ENCODE results near the gene CWF19L2. TPM values are rescaled to one million over a fixed set of nuclear protein-coding genes. Genes with fewer than 3 reads are reported as not detected.

Gene CWF19L2
- total RNA-seq, 1 experiment from 2014 or later = 18.4 TPM

DNA sequence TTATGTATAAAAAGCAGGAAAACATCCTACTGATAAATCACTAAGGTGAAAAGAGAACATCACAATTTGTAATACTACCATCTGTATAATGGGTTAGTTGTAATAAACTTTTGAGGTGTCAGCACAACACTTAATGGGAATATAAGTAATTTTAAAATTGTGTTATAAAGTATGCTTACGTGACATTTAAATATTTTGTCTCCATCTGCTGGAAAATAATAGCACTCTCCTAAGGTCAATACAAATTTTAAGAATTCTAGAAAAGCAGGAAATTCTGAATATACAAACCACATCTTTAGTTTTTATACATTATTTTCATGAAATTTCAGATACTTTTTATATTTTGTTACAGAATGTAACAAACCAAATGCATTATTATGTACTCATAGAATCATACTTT is 19.5 kb downstream of the CWF19L2 start:
- no peak overlapping the region for H3K23ac ChIP-seq (ENCODE audit: insufficient read length, low read depth, low read length)
- no peaks in the 10 kb centered on the region for H3K23me2 ChIP-seq (ENCODE audit: insufficient read length, low read depth, low read length, poor library complexity, severe bottlenecking)
- no peak overlapping the region for H4K91ac ChIP-seq (ENCODE audit: insufficient read length, low read depth, low read length)
- H3K56ac ChIP-seq (ENCODE audit: insufficient read length, low read depth, low read length) = no peak overlapping the region
- no CpG with 5 or more reads among the region's 1 CpG for WGBS (ENCODE audit: extremely low coverage, insufficient read length, low lambda C conversion rate)
- Mint-ChIP-seq H3K4me1 (no peaks in the 10 kb centered on the region), H3K4me3 (no peak overlapping the region), H3K27me3 (ENCODE audit: low read depth) (no peaks in the 10 kb centered on the region), H3K27ac (no peak overlapping the region), H3K9me3 (no peaks in the 10 kb centered on the region), H3K36me3 (ENCODE audit: insufficient read depth in 1 of 3, low read depth in 3 of 3) (peaks cover 0 to 36% (median 26%) of the 10 kb centered on the region in 3 experiments; a peak in 6 of 7 replicates)
- no peak overlapping the region for H3K27ac ChIP-seq (ENCODE audit: insufficient read length, low read depth, low read length)
- no peaks in the 10 kb centered on the region for H3K9me3 ChIP-seq (ENCODE audit: control insufficient read depth, low read depth, low read length)
- no peak overlapping the region for H2BK15ac ChIP-seq (ENCODE audit: low read depth, low read length)
- H2BK20ac ChIP-seq (ENCODE audit: low read depth, low read length, poor library complexity, severe bottlenecking) = no peak overlapping the region
- H3K18ac ChIP-seq (ENCODE audit: insufficient read length, low read depth, low read length) = no peak overlapping the region
- DNase-seq = no peak
- no peaks in the 10 kb centered on the region for H3K4me1 ChIP-seq (ENCODE audit: insufficient read depth, low read length)
- no peak overlapping the region for H2BK12ac ChIP-seq (ENCODE audit: insufficient read length, low read depth, low read length)
- H2BK5ac ChIP-seq (ENCODE audit: insufficient read length, low read length) = no peak overlapping the region
- H2AK5ac ChIP-seq (ENCODE audit: insufficient read length, low read length) = no peak overlapping the region
- H4K8ac ChIP-seq (replicated peaks; ENCODE audit: insufficient read length, low read depth, low read length) = no peak overlapping the region
- TF ChIP-seq, protein P1, sequence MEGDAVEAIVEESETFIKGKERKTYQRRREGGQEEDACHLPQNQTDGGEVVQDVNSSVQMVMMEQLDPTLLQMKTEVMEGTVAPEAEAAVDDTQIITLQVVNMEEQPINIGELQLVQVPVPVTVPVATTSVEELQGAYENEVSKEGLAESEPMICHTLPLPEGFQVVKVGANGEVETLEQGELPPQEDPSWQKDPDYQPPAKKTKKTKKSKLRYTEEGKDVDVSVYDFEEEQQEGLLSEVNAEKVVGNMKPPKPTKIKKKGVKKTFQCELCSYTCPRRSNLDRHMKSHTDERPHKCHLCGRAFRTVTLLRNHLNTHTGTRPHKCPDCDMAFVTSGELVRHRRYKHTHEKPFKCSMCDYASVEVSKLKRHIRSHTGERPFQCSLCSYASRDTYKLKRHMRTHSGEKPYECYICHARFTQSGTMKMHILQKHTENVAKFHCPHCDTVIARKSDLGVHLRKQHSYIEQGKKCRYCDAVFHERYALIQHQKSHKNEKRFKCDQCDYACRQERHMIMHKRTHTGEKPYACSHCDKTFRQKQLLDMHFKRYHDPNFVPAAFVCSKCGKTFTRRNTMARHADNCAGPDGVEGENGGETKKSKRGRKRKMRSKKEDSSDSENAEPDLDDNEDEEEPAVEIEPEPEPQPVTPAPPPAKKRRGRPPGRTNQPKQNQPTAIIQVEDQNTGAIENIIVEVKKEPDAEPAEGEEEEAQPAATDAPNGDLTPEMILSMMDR (conservative IDR thresholded peaks at IDR 0.05) = no peak
- no peak overlapping the region for H3K4me2 ChIP-seq (ENCODE audit: insufficient read depth, insufficient read length, low read length)
- no peak overlapping the region for H3K14ac ChIP-seq (ENCODE audit: insufficient read depth, low read length)
- H2AFZ ChIP-seq (ENCODE audit: low read length) = no peak overlapping the region
- no peak overlapping the region for H3K9ac ChIP-seq (ENCODE audit: extremely low read depth, insufficient read length, low read length)
- H3K79me2 ChIP-seq (ENCODE audit: insufficient read depth, low read length) = no peaks in the 10 kb centered on the region
- no peaks in the 10 kb centered on the region for H3K79me1 ChIP-seq (ENCODE audit: insufficient read depth, low read depth, low read length, poor library complexity, severe bottlenecking)
- H4K20me1 ChIP-seq (ENCODE audit: control insufficient read depth, insufficient read depth, insufficient read length) = no peaks in the 10 kb centered on the region
- H4K5ac ChIP-seq (ENCODE audit: insufficient read length, low read depth, low read length) = no peak overlapping the region
- no peak overlapping the region for H3T11ph ChIP-seq (ENCODE audit: low read length)
- H2BK120ac ChIP-seq (ENCODE audit: low read depth, low read length, poor library complexity, severe bottlenecking) = no peak overlapping the region
- H3K27me3 ChIP-seq (ENCODE audit: insufficient read depth, low read length) = no peaks in the 10 kb centered on the region
- H3K4ac ChIP-seq (ENCODE audit: low read depth, low read length) = no peak overlapping the region

Measured in H9 (cell line).